ENCODE measurements around the gene DNAH10. TPM values are rescaled to one million over a fixed set of nuclear protein-coding genes. Genes with fewer than 3 reads are reported as not detected.

The DNAH10 gene
- total RNA-seq, 1 experiment from 2014 or later, result 0.17 TPM

DNA sequence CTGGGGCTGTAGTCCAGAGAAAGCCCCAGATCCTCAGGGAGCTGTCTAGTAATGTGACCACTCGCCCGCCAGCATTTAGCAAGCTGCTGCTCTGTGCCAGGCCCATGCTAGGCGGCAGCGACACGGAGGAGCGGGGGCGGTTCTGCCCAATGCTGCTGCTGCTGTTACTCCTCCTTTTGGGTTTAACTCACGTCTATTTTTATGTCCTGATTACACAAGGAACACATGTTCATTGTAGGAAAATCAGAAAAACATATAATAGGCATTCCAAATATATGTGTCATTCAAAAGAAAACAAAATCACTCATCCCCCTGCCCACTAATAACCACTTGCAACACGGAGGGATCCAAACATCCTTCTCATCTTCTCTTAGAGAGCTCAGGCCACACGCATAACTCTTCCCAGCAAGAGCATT lies 180.1 kb downstream of the DNAH10 start:
- Histone ChIP-seq H3K4me2 (ENCODE audit: insufficient read depth, insufficient read length, low read length) (no peak overlapping the region), H3K4me1 (ENCODE audit: insufficient read depth, low read length) (no peaks in the 10 kb centered on the region), H3K14ac (ENCODE audit: insufficient read depth, low read length) (no peak overlapping the region), H4K20me1 (ENCODE audit: control insufficient read depth, insufficient read depth, insufficient read length) (no peaks in the 10 kb centered on the region), H3T11ph (ENCODE audit: low read length) (no peak overlapping the region), H2BK120ac (ENCODE audit: low read depth, low read length, poor library complexity, severe bottlenecking) (no peak overlapping the region), H3K79me2 (ENCODE audit: insufficient read depth, low read length) (no peaks in the 10 kb centered on the region), H3K18ac (ENCODE audit: insufficient read length, low read depth, low read length) (no peak overlapping the region), H3K79me1 (ENCODE audit: insufficient read depth, low read depth, low read length, poor library complexity, severe bottlenecking) (no peaks in the 10 kb centered on the region), H3K56ac (ENCODE audit: insufficient read length, low read depth, low read length) (no peak overlapping the region), H2BK15ac (ENCODE audit: low read depth, low read length) (no peak overlapping the region), H2BK20ac (ENCODE audit: low read depth, low read length, poor library complexity, severe bottlenecking) (no peak overlapping the region), H3K9ac (ENCODE audit: extremely low read depth, insufficient read length, low read length) (no peak overlapping the region), H3K4ac (ENCODE audit: low read depth, low read length) (no peak overlapping the region), H2BK5ac (ENCODE audit: insufficient read length, low read length) (no peak overlapping the region), H3K23me2 (ENCODE audit: insufficient read length, low read depth, low read length, poor library complexity, severe bottlenecking) (no peaks in the 10 kb centered on the region), H4K8ac (replicated peaks; ENCODE audit: insufficient read length, low read depth, low read length) (no peak overlapping the region), H4K91ac (ENCODE audit: insufficient read length, low read depth, low read length) (no peak overlapping the region), H2BK12ac (ENCODE audit: insufficient read length, low read depth, low read length) (no peak overlapping the region), H3K23ac (ENCODE audit: insufficient read length, low read depth, low read length) (no peak overlapping the region), H2AFZ (ENCODE audit: low read length) (no peak overlapping the region), H3K9me3 (ENCODE audit: control insufficient read depth, low read depth, low read length) (no peaks in the 10 kb centered on the region), H3K27me3 (ENCODE audit: insufficient read depth, low read length) (no peaks in the 10 kb centered on the region; the same call in 1 of the 2 replicates), H3K27ac (ENCODE audit: insufficient read length, low read depth, low read length) (no peak overlapping the region), H4K5ac (ENCODE audit: insufficient read length, low read depth, low read length) (no peak overlapping the region), H2AK5ac (ENCODE audit: insufficient read length, low read length) (no peak overlapping the region)
- H3K36me3 Mint-ChIP-seq (ENCODE audit: insufficient read depth in 1 of 3, low read depth in 3 of 3), result peaks cover 0 to 4% (median 0%) of the 10 kb centered on the region in 3 experiments; a peak in 1 of 7 replicates
- H3K27ac Mint-ChIP-seq, result no peak overlapping the region
- H3K4me3 Mint-ChIP-seq, result no peak overlapping the region
- H3K9me3 Mint-ChIP-seq, result peaks cover 4 to 5% of the 10 kb centered on the region in 2 experiments; a peak in 4 of 5 replicates
- TF ChIP-seq, protein P1, sequence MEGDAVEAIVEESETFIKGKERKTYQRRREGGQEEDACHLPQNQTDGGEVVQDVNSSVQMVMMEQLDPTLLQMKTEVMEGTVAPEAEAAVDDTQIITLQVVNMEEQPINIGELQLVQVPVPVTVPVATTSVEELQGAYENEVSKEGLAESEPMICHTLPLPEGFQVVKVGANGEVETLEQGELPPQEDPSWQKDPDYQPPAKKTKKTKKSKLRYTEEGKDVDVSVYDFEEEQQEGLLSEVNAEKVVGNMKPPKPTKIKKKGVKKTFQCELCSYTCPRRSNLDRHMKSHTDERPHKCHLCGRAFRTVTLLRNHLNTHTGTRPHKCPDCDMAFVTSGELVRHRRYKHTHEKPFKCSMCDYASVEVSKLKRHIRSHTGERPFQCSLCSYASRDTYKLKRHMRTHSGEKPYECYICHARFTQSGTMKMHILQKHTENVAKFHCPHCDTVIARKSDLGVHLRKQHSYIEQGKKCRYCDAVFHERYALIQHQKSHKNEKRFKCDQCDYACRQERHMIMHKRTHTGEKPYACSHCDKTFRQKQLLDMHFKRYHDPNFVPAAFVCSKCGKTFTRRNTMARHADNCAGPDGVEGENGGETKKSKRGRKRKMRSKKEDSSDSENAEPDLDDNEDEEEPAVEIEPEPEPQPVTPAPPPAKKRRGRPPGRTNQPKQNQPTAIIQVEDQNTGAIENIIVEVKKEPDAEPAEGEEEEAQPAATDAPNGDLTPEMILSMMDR (conservative IDR thresholded peaks at IDR 0.05), result no peak
- peaks cover 84% of the 10 kb centered on the region for H3K27me3 Mint-ChIP-seq (ENCODE audit: low read depth)
- peaks cover 0 to 4% of the 10 kb centered on the region in 2 experiments; a peak in 2 of 4 replicates for H3K4me1 Mint-ChIP-seq
- no peak for DNase-seq
- no CpG with 5 or more reads among the region's 10 CpGs for WGBS (ENCODE audit: extremely low coverage, insufficient read length, low lambda C conversion rate)

Data from H9 (cell line).